HG03442 (cell line): ENCODE measurements around the gene CDK14.

Source experiments
- ATAC-seq: cut with Tn5 transposase; IDR thresholded peaks from one replicate; pipeline ENCODE4 v1.9.1; 2021; ENCODE audit warnings: mild to moderate bottlenecking, moderate library complexity; ENCODE audit not compliant: unreplicated experiment

Gene CDK14

DNA sequence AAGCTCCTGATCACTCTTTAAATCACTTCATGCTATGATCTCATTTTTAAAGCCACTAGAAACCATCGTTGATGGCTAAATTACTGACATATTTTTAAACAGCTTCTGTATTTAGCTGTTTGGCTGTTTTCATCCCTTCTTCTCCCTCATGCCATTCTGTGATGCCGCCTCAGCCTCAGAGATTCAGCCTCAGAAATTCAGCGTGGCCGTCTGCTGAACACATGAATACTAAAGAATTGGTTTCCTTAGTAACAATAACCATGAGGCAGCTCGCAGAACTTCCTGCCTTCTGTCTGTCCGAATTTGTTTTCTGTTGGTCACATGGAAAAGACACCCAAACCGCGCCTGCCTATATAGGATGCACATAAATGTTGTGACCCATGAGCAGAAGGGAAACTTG, 637.1 kb downstream of the CDK14 start:
- ATAC-seq, result no peak

DNA sequence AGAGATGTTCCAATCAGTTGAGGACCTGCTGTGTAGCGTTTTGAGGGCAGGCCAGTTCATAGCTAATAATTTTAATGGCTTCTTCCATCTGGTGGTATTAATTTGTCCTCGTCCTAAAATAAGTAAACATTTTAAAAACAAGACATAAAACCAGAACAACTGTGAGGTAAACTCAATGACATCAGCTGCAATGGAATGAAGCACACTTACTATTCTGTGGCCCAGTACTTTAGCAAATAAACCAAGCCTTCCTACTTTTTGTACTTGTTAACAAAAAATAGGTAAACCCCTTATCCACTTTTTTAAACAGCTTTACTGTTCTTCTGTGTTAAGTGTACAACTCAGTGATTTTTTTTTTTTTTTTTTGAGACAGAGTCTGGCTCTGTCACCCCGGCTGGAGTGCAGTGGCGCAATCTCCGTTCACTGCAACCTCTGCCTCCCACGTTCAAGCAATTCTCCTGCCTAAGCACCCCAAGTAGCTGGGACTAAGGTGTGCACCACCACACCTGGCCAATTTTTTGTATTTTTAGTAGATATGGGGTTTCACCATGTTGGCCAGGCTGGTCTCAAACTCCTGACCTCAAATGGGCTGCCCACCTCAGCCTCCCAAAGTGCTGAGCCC, 639.2 kb downstream of the CDK14 start:
- ATAC-seq, result no peak

DNA sequence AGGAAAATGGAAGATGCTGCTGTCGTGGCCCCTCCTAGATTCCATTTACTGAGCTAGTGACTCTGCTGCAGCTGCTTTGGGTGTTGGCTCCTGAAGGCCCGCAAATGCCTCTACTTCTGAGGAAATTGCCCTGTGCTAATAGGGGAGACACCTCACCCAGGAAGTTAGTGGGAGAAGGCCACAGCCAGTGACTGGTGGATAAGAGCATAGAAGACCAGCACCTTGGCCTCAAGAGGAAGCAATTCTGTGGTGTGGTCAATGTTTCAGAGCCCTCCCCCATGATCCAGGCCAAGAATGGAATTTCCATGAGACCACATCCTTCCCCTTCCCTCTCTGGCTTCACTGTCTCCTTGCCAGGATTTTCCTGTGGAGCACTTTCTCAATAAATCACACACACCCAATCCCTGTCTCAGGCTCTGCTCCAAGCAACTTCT, 643.1 kb downstream of the CDK14 start:
- no peak for ATAC-seq

GRCh38 chr7:91239772-91240171, 643.7 kb downstream of the CDK14 start:
- ATAC-seq, result no peak

- no peak for ATAC-seq
These were observed 644.3 kb downstream of the CDK14 start for GRCh38 chr7:91240376-91240941.

DNA sequence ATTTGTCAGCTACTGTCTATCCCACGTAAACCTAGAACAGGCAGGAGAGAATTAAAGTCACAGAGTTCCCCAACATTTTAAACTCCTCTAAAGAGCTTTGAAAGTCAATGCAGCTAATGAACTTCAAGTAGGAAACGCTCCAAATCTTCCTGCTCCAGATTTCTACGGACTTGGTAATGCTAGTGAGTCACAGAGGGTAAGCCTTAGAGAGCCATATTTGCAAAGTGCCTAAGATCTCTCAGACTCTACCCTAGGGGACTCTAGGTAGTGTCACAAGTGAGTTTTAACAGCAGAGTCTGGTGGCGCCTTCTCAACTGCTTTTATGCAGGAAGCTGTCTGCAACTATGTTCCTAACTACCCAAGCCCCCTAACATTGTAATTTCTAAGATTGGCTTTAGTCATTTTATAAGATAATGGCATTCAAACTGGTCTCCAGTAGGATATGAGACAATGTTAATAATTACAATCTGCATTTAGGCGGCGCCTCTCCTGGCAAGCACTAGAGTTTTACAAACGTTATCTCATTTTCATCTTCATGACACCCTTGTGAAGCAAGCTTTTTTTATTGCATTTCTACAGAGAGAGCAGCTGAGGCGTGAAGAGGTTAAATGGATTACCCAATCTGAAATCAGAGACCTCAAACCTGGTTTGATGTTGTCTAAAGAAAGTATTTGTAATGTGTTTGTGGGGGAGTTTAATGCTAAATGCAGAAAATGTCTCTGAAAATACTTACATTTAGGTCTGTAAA, 646.1 kb downstream of the CDK14 start:
- ATAC-seq, result no peak

- no peak for ATAC-seq
These were observed 647.6 kb downstream of the CDK14 start for GRCh38 chr7:91243591-91244301.

- no peak for ATAC-seq
These were observed 651.4 kb downstream of the CDK14 start for GRCh38 chr7:91247500-91247899.

DNA sequence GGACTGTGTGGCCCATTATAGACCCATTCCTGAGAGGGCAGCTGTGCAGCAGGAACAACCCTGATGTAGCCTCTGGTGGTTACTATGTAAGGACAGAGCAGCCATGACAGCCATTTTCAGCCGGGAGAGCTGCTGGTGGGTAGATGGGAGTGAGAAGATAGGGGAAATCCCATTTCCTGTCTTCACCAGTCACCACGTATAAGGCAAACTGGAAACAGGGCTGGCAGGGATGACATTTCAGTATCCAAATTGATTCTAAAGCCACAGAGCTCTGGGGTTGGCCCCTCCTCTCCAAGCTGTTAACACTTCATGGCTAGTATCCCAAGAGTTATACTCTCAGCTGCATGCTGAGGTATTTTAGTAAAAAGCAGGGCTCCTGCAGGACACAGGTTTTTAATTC, 652.9 kb downstream of the CDK14 start:
- ATAC-seq, result no peak

- ATAC-seq, result no peak
These were observed 653.5 kb downstream of the CDK14 start for GRCh38 chr7:91249506-91250233.

- no peak for ATAC-seq
These were observed 654.6 kb downstream of the CDK14 start for GRCh38 chr7:91250706-91251105.

GRCh38 chr7:91251877-91252276, 655.8 kb downstream of the CDK14 start:
- no peak for ATAC-seq
